Mesendoderm (in vitro differentiated cells): ENCODE measurements around the gene NUP93.

ENCODE experiments used
- DNase-seq: peaks from one replicate; pipeline ENCODE4 v3.0.0; 2013
- H2AK5ac ChIP-seq: 2 replicates; pipeline ENCODE4 v1.6.1; 2013; ENCODE audit warnings: low read length, inconsistent platforms
- H2BK120ac ChIP-seq: 2 replicates; pipeline ENCODE4 v1.6.1; 2013; ENCODE audit warnings: low read depth, mild to moderate bottlenecking, low read length, moderate library complexity, mixed read lengths
- H2BK15ac ChIP-seq: replicated peaks from 2 replicates; pipeline ENCODE4 v1.6.1; 2013; ENCODE audit warnings: low read depth, mild to moderate bottlenecking, moderate library complexity
- H2BK5ac ChIP-seq: 2 replicates; pipeline ENCODE4 v1.6.1; 2013; ENCODE audit warnings: low read length, inconsistent platforms
- H3K18ac ChIP-seq: 2 replicates; pipeline ENCODE4 v1.6.1; 2013; ENCODE audit warnings: mild to moderate bottlenecking, low read length, mixed read lengths
- H3K23ac ChIP-seq: one replicate; pipeline ENCODE4 v1.6.1; 2013; ENCODE audit warnings: low read length
- H3K27ac ChIP-seq: 2 replicates; pipeline ENCODE4 v1.5.1; 2013; ENCODE audit warnings: low read depth, mild to moderate bottlenecking, inconsistent platforms, low read length, moderate library complexity
- H3K27me3 ChIP-seq: 2 replicates; pipeline ENCODE4 v1.6.1; 2013; ENCODE audit warnings: low read length, control low read depth, mild to moderate bottlenecking, inconsistent platforms; ENCODE audit not compliant: insufficient read depth, poor library complexity
- H3K36me3 ChIP-seq: 2 replicates; pipeline ENCODE4 v1.6.1; 2013; ENCODE audit warnings: low read length, inconsistent platforms; ENCODE audit not compliant: control insufficient read depth, insufficient read depth
- H3K4ac ChIP-seq: one replicate; pipeline ENCODE4 v1.6.1; 2013; ENCODE audit warnings: low read depth, mild to moderate bottlenecking, low read length, moderate library complexity
- H3K4me1 ChIP-seq: 2 replicates; pipeline ENCODE4 v1.6.1; 2013; ENCODE audit warnings: low read depth, low read length, inconsistent platforms; ENCODE audit not compliant: control insufficient read depth
- H3K4me2 ChIP-seq: 2 replicates; pipeline ENCODE4 v1.6.1; 2013; ENCODE audit warnings: low read length
- H3K4me3 ChIP-seq: 2 replicates; pipeline ENCODE4 v1.5.1; 2013; ENCODE audit warnings: mild to moderate bottlenecking, low read length
- H3K56ac ChIP-seq: one replicate; pipeline ENCODE4 v1.6.1; 2013; ENCODE audit warnings: low read length
- H3K79me1 ChIP-seq: 2 replicates; pipeline ENCODE4 v1.6.1; 2013; ENCODE audit warnings: low read length, inconsistent platforms
- H3K79me2 ChIP-seq: 2 replicates; pipeline ENCODE4 v1.6.1; 2013; ENCODE audit warnings: mild to moderate bottlenecking, low read length; ENCODE audit not compliant: control insufficient read depth, insufficient read depth
- H3K9ac ChIP-seq: 2 replicates; pipeline ENCODE4 v1.6.1; 2013; ENCODE audit warnings: low read length, inconsistent platforms
- H4K5ac ChIP-seq: one replicate; pipeline ENCODE4 v1.6.1; 2013; ENCODE audit warnings: low read length
- H4K8ac ChIP-seq: one replicate; pipeline ENCODE4 v1.6.1; 2013; ENCODE audit warnings: low read depth, mild to moderate bottlenecking, control low read depth, low read length, moderate library complexity
- WGBS: extraction: QIAGEN DNeasy Blood & Tissue Kit; methylation state at CpG from one replicate; pipeline ENCODE4 v1.1.7; 2013; ENCODE audit warnings: low lambda C conversion rate, missing lambda C conversion rate; ENCODE audit not compliant: insufficient coverage; ENCODE audit errors: extremely low coverage; 5-methylcytosine and 5-hydroxymethylcytosine counted together

NUP93 gene

DNA sequence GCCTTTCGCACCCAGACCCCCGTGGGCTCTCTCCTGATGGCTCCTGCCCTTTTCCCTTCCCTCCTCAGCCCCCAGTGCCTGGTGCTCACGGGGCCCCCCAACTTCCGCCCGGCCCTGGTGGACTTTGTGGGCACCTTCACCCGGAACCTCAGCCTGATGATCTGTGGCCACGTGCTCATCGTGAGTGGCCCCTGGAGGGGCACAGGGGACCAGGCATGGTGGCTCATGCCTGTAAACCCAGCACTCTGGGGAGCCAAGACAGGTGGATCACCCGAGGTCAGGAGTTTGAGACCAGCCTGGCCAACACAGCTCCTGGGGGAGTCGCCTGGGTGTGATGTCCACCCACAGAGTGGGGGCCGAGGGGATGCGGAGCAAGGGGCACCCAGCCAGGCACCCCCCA is 156.4 kb downstream of the NUP93 start:
- H3K18ac ChIP-seq, result no peak overlapping the region
- no CpG with 5 or more reads among the region's 12 CpGs for WGBS
- no peak overlapping the region for H2BK5ac ChIP-seq

GRCh38 chr16:56886826-56887225 is 156.9 kb downstream of the NUP93 start:
- no CpG with 5 or more reads among the region's 9 CpGs for WGBS
- H4K5ac ChIP-seq, result no peak overlapping the region
- no peaks in the 10 kb centered on the region for H3K27me3 ChIP-seq
- H3K18ac ChIP-seq, result no peak overlapping the region
- H3K27ac ChIP-seq, result no peak overlapping the region
- no peak overlapping the region for H2AK5ac ChIP-seq
- DNase-seq, result no peak
- no peak overlapping the region for H3K4ac ChIP-seq
- H3K4me1 ChIP-seq, result no peaks in the 10 kb centered on the region
- H2BK5ac ChIP-seq, result no peak overlapping the region
- H2BK15ac ChIP-seq, result no peak overlapping the region
- no peak overlapping the region for H3K9ac ChIP-seq
- H3K79me2 ChIP-seq, result no peaks in the 10 kb centered on the region
- H3K79me1 ChIP-seq, result no peaks in the 10 kb centered on the region
- no peak overlapping the region for H4K8ac ChIP-seq
- no peak overlapping the region for H2BK120ac ChIP-seq
- H3K56ac ChIP-seq, result no peak overlapping the region
- H3K36me3 ChIP-seq, result no peaks in the 10 kb centered on the region
- H3K4me3 ChIP-seq, result no peak overlapping the region
- H3K23ac ChIP-seq, result no peak overlapping the region
- H3K4me2 ChIP-seq, result no peak overlapping the region

More for the DNA sequence above, 156.4 kb downstream of the NUP93 start:
- H3K79me2 ChIP-seq, result no peaks in the 10 kb centered on the region
- H3K79me1 ChIP-seq, result no peaks in the 10 kb centered on the region
- H3K27me3 ChIP-seq, result no peaks in the 10 kb centered on the region
- no peak overlapping the region for H2BK120ac ChIP-seq
- H3K4me1 ChIP-seq, result no peaks in the 10 kb centered on the region
- H3K27ac ChIP-seq, result no peak overlapping the region
- no peak overlapping the region for H4K5ac ChIP-seq
- no peak for DNase-seq
- H3K9ac ChIP-seq, result no peak overlapping the region
- no peak overlapping the region for H3K4me3 ChIP-seq
- H3K36me3 ChIP-seq, result no peaks in the 10 kb centered on the region
- H3K4me2 ChIP-seq, result no peak overlapping the region
- no peak overlapping the region for H3K4ac ChIP-seq
- no peak overlapping the region for H2BK15ac ChIP-seq
- no peak overlapping the region for H3K56ac ChIP-seq
- no peak overlapping the region for H3K23ac ChIP-seq
- H4K8ac ChIP-seq, result no peak overlapping the region
- no peak overlapping the region for H2AK5ac ChIP-seq

DNA sequence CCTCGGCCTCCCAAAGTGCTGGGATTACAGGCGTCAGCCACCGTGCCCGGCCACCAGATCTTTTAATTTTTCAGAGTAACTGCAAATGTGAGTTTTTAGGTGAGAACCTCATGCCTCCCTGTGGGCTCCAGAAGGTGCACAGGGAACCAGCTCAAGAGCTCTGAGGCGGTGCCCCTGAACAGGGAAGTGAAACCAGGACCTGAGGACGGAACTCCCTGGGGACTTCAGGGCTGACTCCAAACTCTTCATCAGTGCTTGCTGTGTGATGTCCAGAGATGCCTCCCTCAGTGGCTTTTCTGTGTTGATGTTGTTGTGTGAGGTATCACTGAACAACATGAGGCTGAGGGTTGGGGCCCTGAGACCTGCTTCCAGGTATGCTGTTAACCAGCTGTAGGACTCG is 158.9 kb downstream of the NUP93 start:
- Histone ChIP-seq H3K79me1 (no peaks in the 10 kb centered on the region), H3K9ac (no peak overlapping the region), H2AK5ac (no peak overlapping the region), H4K8ac (no peak overlapping the region), H4K5ac (no peak overlapping the region), H2BK120ac (no peak overlapping the region), H3K4me2 (no peak overlapping the region), H3K79me2 (no peaks in the 10 kb centered on the region), H3K18ac (no peak overlapping the region), H3K27ac (no peak overlapping the region), H3K4ac (no peak overlapping the region), H2BK5ac (no peak overlapping the region), H3K27me3 (no peaks in the 10 kb centered on the region), H3K4me1 (no peaks in the 10 kb centered on the region), H3K4me3 (no peak overlapping the region), H3K23ac (no peak overlapping the region), H2BK15ac (no peak overlapping the region), H3K56ac (no peak overlapping the region), H3K36me3 (no peaks in the 10 kb centered on the region)
- no CpG with 5 or more reads among the region's 7 CpGs for WGBS
- DNase-seq, result no peak

GRCh38 chr16:56889206-56889605 is 159.3 kb downstream of the NUP93 start:
- H2AK5ac ChIP-seq, result no peak overlapping the region
- H3K4me2 ChIP-seq, result no peak overlapping the region
- H3K56ac ChIP-seq, result no peak overlapping the region
- H3K79me2 ChIP-seq, result no peaks in the 10 kb centered on the region
- no peak overlapping the region for H2BK5ac ChIP-seq
- H3K4me1 ChIP-seq, result no peaks in the 10 kb centered on the region
- H2BK120ac ChIP-seq, result no peak overlapping the region
- H4K8ac ChIP-seq, result no peak overlapping the region
- no peak overlapping the region for H4K5ac ChIP-seq
- H3K79me1 ChIP-seq, result no peaks in the 10 kb centered on the region
- no CpG with 5 or more reads among the region's 5 CpGs for WGBS
- no peak overlapping the region for H3K18ac ChIP-seq
- H2BK15ac ChIP-seq, result no peak overlapping the region
- H3K4ac ChIP-seq, result no peak overlapping the region
- no peaks in the 10 kb centered on the region for H3K36me3 ChIP-seq
- no peaks in the 10 kb centered on the region for H3K27me3 ChIP-seq
- no peak overlapping the region for H3K23ac ChIP-seq
- no peak overlapping the region for H3K9ac ChIP-seq
- DNase-seq, result peak; percentile 47
- no peak overlapping the region for H3K4me3 ChIP-seq
- H3K27ac ChIP-seq, result no peak overlapping the region

DNA sequence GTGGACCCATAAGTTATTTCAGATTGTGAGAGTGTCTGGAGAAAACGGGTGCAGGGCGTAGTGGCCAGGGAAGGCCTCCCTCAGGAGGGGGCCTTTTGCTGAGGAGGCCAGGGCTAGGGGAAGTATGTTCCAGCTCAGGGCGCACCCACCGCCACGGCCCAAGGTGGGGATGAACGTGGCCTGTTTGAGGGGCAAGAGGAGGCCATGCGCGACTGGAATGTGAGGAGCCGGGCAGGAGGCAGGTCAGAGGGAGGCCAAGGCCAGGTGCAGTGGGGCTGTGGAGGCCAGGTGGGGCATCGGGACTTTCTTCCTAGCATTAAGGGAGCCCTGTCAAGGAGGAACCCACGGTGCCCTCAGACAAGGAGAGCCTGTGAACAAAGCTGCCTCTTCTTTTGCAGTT is 161.8 kb downstream of the NUP93 start:
- Histone ChIP-seq H3K36me3 (no peaks in the 10 kb centered on the region), H3K4me2 (no peak overlapping the region), H4K8ac (no peak overlapping the region), H2AK5ac (no peak overlapping the region), H3K27me3 (no peaks in the 10 kb centered on the region), H3K4me1 (no peaks in the 10 kb centered on the region), H3K4ac (no peak overlapping the region), H3K9ac (no peak overlapping the region), H3K4me3 (no peak overlapping the region), H3K27ac (no peak overlapping the region), H3K18ac (no peak overlapping the region), H3K56ac (no peak overlapping the region), H3K79me1 (no peaks in the 10 kb centered on the region), H2BK120ac (no peak overlapping the region), H4K5ac (no peak overlapping the region), H3K79me2 (no peaks in the 10 kb centered on the region), H2BK15ac (no peak overlapping the region), H2BK5ac (no peak overlapping the region), H3K23ac (no peak overlapping the region)
- WGBS, result no CpG with 5 or more reads among the region's 11 CpGs
- DNase-seq, result no peak

DNA sequence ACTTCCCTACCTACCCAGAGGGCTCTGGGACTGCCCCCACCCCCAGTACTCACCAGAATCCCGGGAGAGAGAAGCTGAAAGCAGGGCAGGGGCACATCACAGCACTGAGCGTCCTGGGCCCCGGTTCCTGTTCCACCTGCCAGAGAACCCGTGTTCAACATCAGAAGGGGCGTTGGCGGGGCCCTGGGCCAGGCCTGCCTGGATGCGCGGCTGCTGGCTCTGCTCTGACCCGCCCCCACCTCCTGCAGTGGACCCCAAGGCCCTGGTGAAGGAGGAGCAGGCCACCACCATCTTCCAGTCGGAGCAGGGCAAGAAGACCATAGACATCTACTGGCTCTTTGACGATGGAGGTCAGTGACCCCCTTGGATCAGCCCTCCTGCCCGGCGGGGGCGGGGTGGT is 162.8 kb downstream of the NUP93 start:
- no peak overlapping the region for H3K27ac ChIP-seq
- no CpG with 5 or more reads among the region's 14 CpGs for WGBS
- no peaks in the 10 kb centered on the region for H3K79me1 ChIP-seq
- no peak overlapping the region for H3K9ac ChIP-seq
- H2BK15ac ChIP-seq, result no peak overlapping the region
- no peak overlapping the region for H3K4me3 ChIP-seq
- no peak overlapping the region for H4K8ac ChIP-seq
- H2BK120ac ChIP-seq, result no peak overlapping the region
- no peak for DNase-seq
- H2BK5ac ChIP-seq, result no peak overlapping the region
- no peaks in the 10 kb centered on the region for H3K36me3 ChIP-seq
- H3K79me2 ChIP-seq, result no peaks in the 10 kb centered on the region
- no peaks in the 10 kb centered on the region for H3K4me1 ChIP-seq
- H2AK5ac ChIP-seq, result no peak overlapping the region
- no peak overlapping the region for H3K18ac ChIP-seq
- H4K5ac ChIP-seq, result no peak overlapping the region
- H3K56ac ChIP-seq, result no peak overlapping the region
- no peak overlapping the region for H3K23ac ChIP-seq
- no peak overlapping the region for H3K4ac ChIP-seq
- H3K4me2 ChIP-seq, result no peak overlapping the region
- H3K27me3 ChIP-seq, result no peaks in the 10 kb centered on the region
